Right atrium auricular region (tissue), 2 donors: ENCODE results near the gene RNF222. TPM values are rescaled to one million over a fixed set of nuclear protein-coding genes. Genes with fewer than 3 reads are reported as not detected.

Experiments used
- DNase-seq: peaks from one replicate; pipeline ENCODE4 v3.0.0-alpha.2; 2019; ENCODE audit warnings: low spot score
- H3K27ac ChIP-seq, 2 donors: fragments of 200-600 bp; sonication (generic); 1 replicate in 1 of 2; 2 replicates in 1 of 2; pipeline ENCODE4 v1.5.1; 2016 to 2019
- H3K27me3 ChIP-seq, 2 donors: fragments of 200-600 bp; sonication (generic); one replicate each; pipeline versions ENCODE4 v1.5.1 to v1.6.0; 2017 to 2019
- H3K36me3 ChIP-seq: fragments of 200-600 bp; sonication (generic); one replicate; pipeline ENCODE4 v1.5.1; 2016
- H3K4me1 ChIP-seq, 2 donors: fragments of 200-600 bp; sonication (generic); one replicate each; pipeline versions ENCODE4 v1.5.1 to v1.6.0; 2017 to 2019
- H3K4me3 ChIP-seq, 2 donors: fragments of 200-600 bp; sonication (generic); 1 replicate in 1 of 2; 2 replicates in 1 of 2; pipeline ENCODE4 v1.5.1; 2017 to 2019; ENCODE audit warnings: mild to moderate bottlenecking in 1 of 2, moderate library complexity in 1 of 2
- H3K9me3 ChIP-seq, 2 donors: fragments of 200-600 bp; sonication (generic); one replicate each; pipeline ENCODE4 v1.5.1; 2019
- CTCF ChIP-seq, 2 donors: fragments of 200-600 bp; sonication (generic); IDR thresholded peaks; one replicate each; pipeline ENCODE4 v1.5.1; 2019; ENCODE audit warnings: antibody characterized with exemption in 2 of 2
- total RNA-seq, 2 donors: library from RNA; depleted of rRNA; stranded (reverse); fragments of >200 nt; gene quantifications; one replicate each; pipeline ENCODE4 v1.1.0, GENCODE V29; 2016

RNF222 gene
- total RNA-seq, 2 donors from 2014 or later = not detected

DNA sequence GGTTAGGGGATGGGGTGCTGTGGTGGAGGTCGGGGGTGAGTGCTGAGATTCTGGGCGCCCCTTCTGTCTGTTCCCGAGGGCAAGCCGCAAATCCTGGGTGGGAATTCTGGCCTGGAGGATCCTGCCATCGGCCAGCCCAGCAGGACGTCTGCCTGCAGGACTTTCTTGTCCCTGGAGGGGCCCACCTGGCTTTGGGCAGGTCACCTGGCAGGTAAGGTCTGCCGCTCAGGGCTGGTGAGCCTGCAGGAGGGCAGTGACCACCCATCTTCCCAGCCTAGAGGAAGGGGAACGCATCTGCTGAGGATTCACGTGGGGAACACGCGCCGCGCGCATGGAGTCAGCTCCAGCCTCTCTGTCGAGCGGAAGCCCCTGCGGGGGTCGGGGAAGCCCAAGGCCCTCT lies 5.4 kb downstream of the RNF222 start:
- DNase-seq = no peak
- H3K27me3 ChIP-seq = no peaks in the 10 kb centered on the region

GRCh38 chr17:8391711-8392110 lies 5.9 kb downstream of the RNF222 start:
- Histone ChIP-seq H3K27me3 (no peaks in the 10 kb centered on the region), H3K4me1 (no peaks in the 10 kb centered on the region), H3K36me3 (no peaks in the 10 kb centered on the region), H3K27ac (no peak overlapping the region), H3K4me3 (no peak overlapping the region), H3K9me3 (no peaks in the 10 kb centered on the region)
- no peak for DNase-seq
- no peak for TF ChIP-seq CTCF (IDR thresholded peaks at IDR 0.05)

More for the DNA sequence above, 5.4 kb downstream of the RNF222 start:
- no peaks in the 10 kb centered on the region for H3K4me1 ChIP-seq
- H3K9me3 ChIP-seq = no peaks in the 10 kb centered on the region
- H3K4me3 ChIP-seq = no peak overlapping the region
- no peaks in the 10 kb centered on the region for H3K36me3 ChIP-seq
- H3K27ac ChIP-seq = no peak overlapping the region
- TF ChIP-seq CTCF (IDR thresholded peaks at IDR 0.05) = no peak

DNA sequence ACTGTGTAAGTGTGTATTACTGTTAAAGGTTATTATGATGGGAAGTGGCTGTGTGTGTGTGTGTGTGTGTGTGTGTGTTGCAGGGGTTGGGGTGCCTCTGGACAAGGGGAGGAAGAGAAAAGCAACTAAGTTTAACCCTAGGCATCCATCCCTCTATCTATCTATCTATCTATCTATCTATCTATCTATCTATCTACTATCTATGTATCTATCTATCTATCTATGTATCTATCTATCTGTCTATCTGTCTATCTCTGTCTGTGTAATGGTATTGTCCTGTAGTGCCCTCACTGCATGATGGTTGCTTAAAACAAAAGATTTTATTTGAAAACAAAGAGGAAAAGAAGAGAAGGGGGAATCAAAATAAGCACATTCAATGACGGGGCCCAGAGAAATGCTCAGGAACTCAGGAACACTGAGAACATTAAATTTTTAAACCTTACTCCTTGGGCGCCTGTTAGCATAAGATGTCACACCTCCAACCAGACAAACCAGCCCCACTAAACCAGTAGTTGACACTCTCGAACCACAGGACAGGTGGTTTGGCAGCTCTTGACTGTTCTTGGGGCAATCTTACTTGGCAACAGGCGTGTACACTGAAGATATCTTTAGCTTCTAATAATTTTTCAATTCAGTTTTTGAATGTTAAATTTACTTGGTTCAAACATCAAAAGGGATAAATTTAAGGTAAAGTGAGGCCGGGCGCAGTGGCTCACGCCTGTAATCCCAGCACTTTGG lies 9.5 kb downstream of the RNF222 start:
- Histone ChIP-seq H3K4me1 (peaks cover 0 to 4% of the 10 kb centered on the region in 2 donors), H3K27ac (no peak overlapping the region), H3K9me3 (no peaks in the 10 kb centered on the region), H3K36me3 (no peaks in the 10 kb centered on the region), H3K4me3 (no peak overlapping the region), H3K27me3 (no peaks in the 10 kb centered on the region)
- no peak for DNase-seq
- TF ChIP-seq CTCF (IDR thresholded peaks at IDR 0.05) = no peak

DNA sequence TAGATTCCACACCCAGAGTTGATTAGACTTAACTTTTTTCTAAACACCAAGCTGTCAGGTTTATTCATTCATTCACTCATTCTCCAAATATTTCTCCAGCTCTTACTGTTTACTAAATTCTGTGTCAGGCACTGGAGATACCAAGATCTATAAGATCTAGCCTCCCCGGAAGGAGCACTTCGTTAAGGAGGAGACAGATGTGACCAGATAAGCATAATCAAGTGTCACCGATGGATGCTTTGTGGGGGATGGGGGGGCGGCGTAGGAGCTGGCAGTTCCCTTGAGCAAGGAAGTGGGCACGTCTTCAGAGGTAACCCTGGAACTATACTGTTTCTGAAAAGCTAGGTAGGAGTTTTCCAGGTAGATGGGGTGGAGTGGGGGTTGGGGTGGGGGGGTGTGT lies 10.8 kb downstream of the RNF222 start:
- Histone ChIP-seq H3K4me3 (no peak overlapping the region), H3K36me3 (peaks cover 2% of the 10 kb centered on the region), H3K27me3 (no peaks in the 10 kb centered on the region), H3K4me1 (peaks cover under 1 to 10% of the 10 kb centered on the region in 2 donors), H3K27ac (no peak overlapping the region), H3K9me3 (no peaks in the 10 kb centered on the region)
- DNase-seq = no peak
- TF ChIP-seq CTCF (IDR thresholded peaks at IDR 0.05) = no peak

DNA sequence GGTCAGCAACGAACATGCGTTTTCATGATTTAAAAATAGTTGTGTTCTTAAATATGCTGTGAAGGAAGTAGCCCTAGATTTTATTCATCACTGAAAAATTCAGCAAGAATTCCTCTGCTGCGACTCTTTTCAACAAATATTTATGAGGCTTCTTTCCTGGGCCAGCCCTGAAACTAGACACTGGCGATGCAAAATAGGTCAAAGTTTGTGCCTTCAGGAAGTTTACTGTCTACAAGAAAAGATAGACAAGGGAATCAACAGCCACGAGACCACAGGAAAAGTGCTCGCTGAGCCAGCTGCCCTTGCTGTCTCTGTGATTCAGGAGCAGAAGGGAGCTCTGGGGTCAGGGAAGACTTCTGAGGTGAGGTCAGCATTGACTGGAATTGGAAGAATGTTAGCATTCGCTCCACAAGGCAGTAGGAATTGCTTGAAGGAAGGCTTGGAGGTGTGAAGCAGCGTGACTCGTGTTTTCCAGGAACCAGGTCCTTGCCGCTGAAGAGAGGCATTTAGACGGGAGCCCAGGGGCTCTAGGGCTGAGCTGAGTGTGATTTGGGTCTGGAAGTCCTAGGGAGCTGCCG lies 12.7 kb downstream of the RNF222 start:
- DNase-seq = no peak
- Histone ChIP-seq H3K9me3 (no peaks in the 10 kb centered on the region), H3K36me3 (peaks cover 21% of the 10 kb centered on the region), H3K27me3 (no peaks in the 10 kb centered on the region), H3K27ac (no peak overlapping the region), H3K4me1 (peaks cover 5 to 30% of the 10 kb centered on the region in 2 donors), H3K4me3 (no peak overlapping the region)
- no peak for TF ChIP-seq CTCF (IDR thresholded peaks at IDR 0.05)
